Astrocyte (in vitro differentiated cells and primary cell): ENCODE results near the gene STRADB. TPM values are rescaled to one million over a fixed set of nuclear protein-coding genes. Genes with fewer than 3 reads are reported as not detected.
A peak's percentile ranks its signal among the peaks of the same experiment; 100 is the strongest.

ENCODE experiments used
- DNase-seq: peaks from one replicate; pipeline ENCODE4 v3.0.0-alpha.2; 2010; ENCODE audit warnings: low read depth
- FAIRE-seq: peaks from 2 replicates; lab custom pipeline; 2011; peaks lifted over from hg19 to GRCh38; lab: Jason Lieb, UNC
- H2AFZ ChIP-seq: 2 replicates; pipeline ENCODE4 v1.6.0; 2012; ENCODE audit warnings: low read depth, low read length, inconsistent platforms
- H3K27ac ChIP-seq: 2 replicates; pipeline ENCODE4 v1.5.1; 2011; ENCODE audit warnings: low read depth, low read length, inconsistent platforms
- H3K27me3 ChIP-seq: 2 replicates; pipeline ENCODE4 v1.6.0; 2011; ENCODE audit warnings: low read length, inconsistent platforms; ENCODE audit not compliant: insufficient read depth
- H3K36me3 ChIP-seq: 2 replicates; pipeline ENCODE4 v1.5.1; 2011; ENCODE audit warnings: low read length, inconsistent platforms; ENCODE audit not compliant: insufficient read depth
- H3K4me1 ChIP-seq: 2 replicates; pipeline ENCODE4 v1.5.1; 2011; ENCODE audit warnings: low read length, inconsistent platforms; ENCODE audit not compliant: insufficient read depth
- H3K4me2 ChIP-seq: 2 replicates; pipeline ENCODE4 v1.6.0; 2012; ENCODE audit warnings: low read length, inconsistent platforms
- H3K4me3 ChIP-seq: 2 replicates; pipeline ENCODE4 v1.5.1; 2011; ENCODE audit warnings: low read depth, mild to moderate bottlenecking, low read length, inconsistent platforms; ENCODE audit not compliant: insufficient read depth
- H3K79me2 ChIP-seq: 2 replicates; pipeline ENCODE4 v1.6.0; 2012; ENCODE audit warnings: mild to moderate bottlenecking, low read length, inconsistent platforms; ENCODE audit not compliant: insufficient read depth
- H3K9ac ChIP-seq: 2 replicates; pipeline ENCODE4 v1.6.0; 2012; ENCODE audit warnings: mild to moderate bottlenecking, low read length, inconsistent platforms
- H3K9me3 ChIP-seq: 2 replicates; pipeline ENCODE4 v1.5.1; 2012; ENCODE audit warnings: low read depth, mild to moderate bottlenecking, low read length, inconsistent platforms; ENCODE audit not compliant: insufficient read depth
- H4K20me1 ChIP-seq: 2 replicates; pipeline ENCODE4 v1.6.0; 2012; ENCODE audit warnings: low read length, inconsistent platforms; ENCODE audit not compliant: insufficient read depth
- H3K27ac Mint-ChIP-seq: one replicate; pipeline ENCODE4 v1.8.0; 2021; ENCODE audit warnings: mild to moderate bottlenecking, mixed read lengths; ENCODE audit not compliant: unreplicated experiment
- H3K27me3 Mint-ChIP-seq: one replicate; pipeline ENCODE4 v1.8.0; 2021; ENCODE audit warnings: low read depth, mixed read lengths; ENCODE audit not compliant: unreplicated experiment
- H3K36me3 Mint-ChIP-seq: one replicate; pipeline ENCODE4 v1.8.0; 2021; ENCODE audit warnings: low read depth, mixed read lengths; ENCODE audit not compliant: unreplicated experiment
- H3K4me1 Mint-ChIP-seq: one replicate; pipeline ENCODE4 v1.8.0; 2021; ENCODE audit warnings: low read depth, mixed read lengths; ENCODE audit not compliant: unreplicated experiment
- H3K4me3 Mint-ChIP-seq: one replicate; pipeline ENCODE4 v1.8.0; 2021; ENCODE audit warnings: mild to moderate bottlenecking, moderate library complexity, mixed read lengths; ENCODE audit not compliant: unreplicated experiment
- H3K9me3 Mint-ChIP-seq: one replicate; pipeline ENCODE4 v1.8.0; 2021; ENCODE audit warnings: mild to moderate bottlenecking, mixed read lengths; ENCODE audit not compliant: unreplicated experiment
- EZH2 ChIP-seq: IDR thresholded peaks from 2 replicates; pipeline ENCODE4 v1.6.1; 2012; ENCODE audit warnings: mild to moderate bottlenecking, low read length, inconsistent platforms; ENCODE audit not compliant: insufficient read depth
- total RNA-seq: library from RNA; stranded (reverse); gene quantifications from 2 replicates; pipeline ENCODE4 v1.2.1, GENCODE V29; 2021
- TF ChIP-seq, protein P1 (sequence below): IDR thresholded peaks from 2 replicates; pipeline ENCODE4 v1.5.1; 2011; ENCODE audit warnings: low read depth, mild to moderate bottlenecking, inconsistent platforms, low read length, moderate library complexity; ENCODE audit not compliant: insufficient read depth

STRADB gene
- total RNA-seq, 1 donor from 2014 or later: 40.5 TPM

GRCh38 chr2:201441409-201441808 is 10.1 kb upstream of the STRADB start:
- no peaks in the 10 kb centered on the region for H3K9me3 ChIP-seq
- TF ChIP-seq EZH2: no peak
- TF ChIP-seq, protein P1, sequence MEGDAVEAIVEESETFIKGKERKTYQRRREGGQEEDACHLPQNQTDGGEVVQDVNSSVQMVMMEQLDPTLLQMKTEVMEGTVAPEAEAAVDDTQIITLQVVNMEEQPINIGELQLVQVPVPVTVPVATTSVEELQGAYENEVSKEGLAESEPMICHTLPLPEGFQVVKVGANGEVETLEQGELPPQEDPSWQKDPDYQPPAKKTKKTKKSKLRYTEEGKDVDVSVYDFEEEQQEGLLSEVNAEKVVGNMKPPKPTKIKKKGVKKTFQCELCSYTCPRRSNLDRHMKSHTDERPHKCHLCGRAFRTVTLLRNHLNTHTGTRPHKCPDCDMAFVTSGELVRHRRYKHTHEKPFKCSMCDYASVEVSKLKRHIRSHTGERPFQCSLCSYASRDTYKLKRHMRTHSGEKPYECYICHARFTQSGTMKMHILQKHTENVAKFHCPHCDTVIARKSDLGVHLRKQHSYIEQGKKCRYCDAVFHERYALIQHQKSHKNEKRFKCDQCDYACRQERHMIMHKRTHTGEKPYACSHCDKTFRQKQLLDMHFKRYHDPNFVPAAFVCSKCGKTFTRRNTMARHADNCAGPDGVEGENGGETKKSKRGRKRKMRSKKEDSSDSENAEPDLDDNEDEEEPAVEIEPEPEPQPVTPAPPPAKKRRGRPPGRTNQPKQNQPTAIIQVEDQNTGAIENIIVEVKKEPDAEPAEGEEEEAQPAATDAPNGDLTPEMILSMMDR: no peak
- H2AFZ ChIP-seq: no peak overlapping the region
- DNase-seq (no peak), FAIRE-seq (no peak)
- no peaks in the 10 kb centered on the region for H3K36me3 ChIP-seq
- H3K4me3 ChIP-seq: no peak overlapping the region
- H3K9me3 Mint-ChIP-seq: no peaks in the 10 kb centered on the region
- H3K79me2 ChIP-seq: peaks cover 76% of the 10 kb centered on the region
- no peak overlapping the region for H3K4me2 ChIP-seq
- no peak overlapping the region for H3K27ac ChIP-seq
- no peak overlapping the region for H3K9ac ChIP-seq
- no peaks in the 10 kb centered on the region for H3K4me1 ChIP-seq
- no peaks in the 10 kb centered on the region for H3K27me3 Mint-ChIP-seq
- peaks cover 37% of the 10 kb centered on the region for H4K20me1 ChIP-seq
- no peaks in the 10 kb centered on the region for H3K27me3 ChIP-seq
- H3K27ac Mint-ChIP-seq: no peak overlapping the region
- no peaks in the 10 kb centered on the region for H3K36me3 Mint-ChIP-seq
- H3K4me3 Mint-ChIP-seq: no peak overlapping the region
- H3K4me1 Mint-ChIP-seq: peaks cover 5% of the 10 kb centered on the region

DNA sequence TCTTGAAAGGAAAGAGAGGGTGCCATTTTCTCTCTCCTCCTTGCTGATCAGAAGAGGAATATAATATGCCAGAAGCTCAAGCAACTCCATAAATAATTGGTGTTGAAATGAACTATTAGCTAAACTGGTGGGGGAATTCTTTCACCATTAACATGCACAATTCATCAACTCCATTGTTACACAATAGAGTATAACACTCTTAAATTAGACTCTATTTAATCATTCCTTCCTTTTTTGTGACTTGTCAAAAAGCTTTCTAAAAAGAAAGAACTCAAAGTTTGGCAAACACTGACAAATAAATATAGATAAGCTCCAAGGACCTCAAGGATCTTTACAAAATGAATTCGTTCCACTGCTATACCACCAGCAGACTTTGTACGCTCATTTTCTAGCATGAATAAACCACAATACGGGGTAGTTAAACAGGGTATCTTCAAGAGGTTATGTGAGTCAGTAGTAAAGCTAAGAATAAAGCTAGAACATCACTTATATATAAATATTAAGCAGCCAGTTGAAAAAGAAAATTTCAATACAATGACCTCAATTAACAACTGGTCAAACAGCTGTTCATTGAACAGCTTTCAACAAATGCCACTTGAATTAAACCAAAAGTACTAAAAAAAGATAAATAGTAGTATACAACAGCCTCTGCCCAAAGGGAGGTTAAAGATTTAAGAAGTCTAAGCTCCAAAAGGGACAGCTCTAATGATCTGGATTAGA is 6.6 kb upstream of the STRADB start:
- Mint-ChIP-seq H3K27me3 (no peaks in the 10 kb centered on the region), H3K4me1 (peaks cover 9% of the 10 kb centered on the region), H3K27ac (no peak overlapping the region), H3K4me3 (no peak overlapping the region), H3K9me3 (no peaks in the 10 kb centered on the region), H3K36me3 (peaks cover 4% of the 10 kb centered on the region)
- no peak overlapping the region for H3K4me2 ChIP-seq
- no peaks in the 10 kb centered on the region for H3K36me3 ChIP-seq
- TF ChIP-seq EZH2: no peak
- TF ChIP-seq, protein P1: no peak
- no peaks in the 10 kb centered on the region for H3K4me1 ChIP-seq
- H2AFZ ChIP-seq: no peak overlapping the region
- H3K9me3 ChIP-seq: no peaks in the 10 kb centered on the region
- peaks cover 54% of the 10 kb centered on the region for H4K20me1 ChIP-seq
- no peak overlapping the region for H3K27ac ChIP-seq
- peaks cover 79% of the 10 kb centered on the region for H3K79me2 ChIP-seq
- no peaks in the 10 kb centered on the region for H3K27me3 ChIP-seq
- no peak overlapping the region for H3K4me3 ChIP-seq
- DNase-seq (peak; percentile 55), FAIRE-seq (no peak)
- H3K9ac ChIP-seq: no peak overlapping the region

- FAIRE-seq: no peak
- peaks cover 4% of the 10 kb centered on the region for H3K36me3 Mint-ChIP-seq
- H3K4me2 ChIP-seq: no peak overlapping the region
Observed at GRCh38 chr2:201447086-201447485, 4.5 kb upstream of the STRADB start.

More at GRCh38 chr2:201447086-201447485, 4.5 kb upstream of the STRADB start:
- Histone ChIP-seq H2AFZ (no peak overlapping the region), H4K20me1 (peaks cover 47% of the 10 kb centered on the region), H3K79me2 (peaks cover 82% of the 10 kb centered on the region), H3K4me3 (no peak overlapping the region), H3K4me1 (peaks cover 3% of the 10 kb centered on the region), H3K9ac (no peak overlapping the region), H3K27ac (no peak overlapping the region), H3K9me3 (no peaks in the 10 kb centered on the region), H3K36me3 (no peaks in the 10 kb centered on the region), H3K27me3 (no peaks in the 10 kb centered on the region)
- TF ChIP-seq EZH2: no peak
- TF ChIP-seq, protein P1: no peak
- no peaks in the 10 kb centered on the region for H3K9me3 Mint-ChIP-seq
- no peak overlapping the region for H3K4me3 Mint-ChIP-seq
- no peak for DNase-seq
- no peak overlapping the region for H3K27ac Mint-ChIP-seq
- peaks cover 9% of the 10 kb centered on the region for H3K4me1 Mint-ChIP-seq
- no peaks in the 10 kb centered on the region for H3K27me3 Mint-ChIP-seq
